CD4-positive, alpha-beta T cell treated with Interleukin-6 at 100 ng/mL for 8 hours (primary cell): Measurements from ENCODE around the gene ZNF630.
"Not testable (repeated sequence)": the region's sequence is repeated elsewhere in the genome, so short reads cannot be mapped to it uniquely, and the experiment has no call there.

Experiments used
- DNase-seq: peaks from one replicate; pipeline ENCODE4 v3.0.0-alpha.2; 2020; ENCODE audit warnings: mixed read lengths, low spot score

Gene ZNF630

DNA sequence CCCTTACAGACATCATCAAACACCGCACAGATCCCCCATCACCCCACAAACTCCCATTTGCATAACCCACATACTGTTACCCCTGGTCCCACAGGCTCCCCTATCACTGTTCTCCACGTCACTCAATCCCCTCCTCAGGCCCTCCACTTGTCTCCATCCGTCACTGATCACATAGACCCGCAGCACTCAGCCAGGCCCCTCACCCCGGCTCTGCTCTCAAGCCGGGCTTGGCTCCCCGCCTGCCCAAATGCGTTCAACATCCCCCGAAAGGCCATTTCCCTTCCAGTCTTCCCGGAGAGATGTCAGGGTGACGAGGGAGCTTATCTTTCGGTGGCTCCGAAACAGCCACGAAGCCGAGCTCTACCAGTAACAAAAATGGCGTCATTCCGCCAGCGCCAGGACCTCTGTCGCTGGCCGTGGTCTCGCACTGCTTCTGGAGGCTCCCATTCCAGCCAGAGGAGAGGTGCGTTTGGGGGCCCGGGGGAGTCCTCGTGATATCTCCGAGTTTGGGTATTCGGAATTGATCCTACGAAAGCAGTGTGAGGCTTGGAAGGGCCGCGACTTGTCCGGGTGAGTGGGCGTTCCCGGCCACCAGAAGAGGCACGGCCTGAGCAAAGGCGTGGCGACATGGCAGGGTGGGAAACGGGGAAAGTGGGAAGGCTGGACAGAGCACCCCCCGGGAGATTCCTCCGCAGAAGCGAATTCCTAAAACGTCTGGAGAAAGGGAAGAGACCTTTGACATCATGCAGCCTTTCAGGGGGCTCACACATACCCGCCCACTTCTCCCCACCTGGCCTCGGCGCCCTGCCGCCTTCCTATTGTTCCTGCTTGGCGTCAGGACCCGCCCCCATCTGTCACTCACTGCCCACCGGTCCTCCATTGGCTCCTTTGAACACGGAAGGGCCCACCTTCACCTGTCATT lies at the start of gene ZNF630:
ZNF630 (minus strand) TSS at position 577 of the 922 bp plus-strand sequence. CDS start 4,754 bp downstream, outside the sequence.
- DNase-seq = peak; percentile 65

DNA sequence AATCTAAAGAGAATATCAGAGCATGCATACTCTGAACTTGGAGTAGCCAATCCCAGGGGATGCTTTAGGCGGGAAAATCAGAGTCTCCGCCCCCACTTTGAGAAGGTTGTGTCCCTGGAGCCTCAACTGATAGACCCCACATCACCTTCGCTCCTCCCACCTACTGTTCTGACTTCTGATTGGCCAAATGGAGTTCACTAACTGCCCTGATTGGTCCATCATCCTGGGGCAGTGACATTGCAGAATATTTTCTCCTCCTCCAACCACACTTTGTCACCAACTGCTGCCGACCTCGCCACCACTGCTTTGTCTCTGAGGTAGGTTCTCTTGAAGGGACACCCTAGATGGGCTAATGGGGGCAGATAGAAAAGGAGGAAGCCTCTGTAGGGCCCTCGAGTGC lies 36.3 kb upstream of the ZNF630 start:
- DNase-seq = no peak

DNA sequence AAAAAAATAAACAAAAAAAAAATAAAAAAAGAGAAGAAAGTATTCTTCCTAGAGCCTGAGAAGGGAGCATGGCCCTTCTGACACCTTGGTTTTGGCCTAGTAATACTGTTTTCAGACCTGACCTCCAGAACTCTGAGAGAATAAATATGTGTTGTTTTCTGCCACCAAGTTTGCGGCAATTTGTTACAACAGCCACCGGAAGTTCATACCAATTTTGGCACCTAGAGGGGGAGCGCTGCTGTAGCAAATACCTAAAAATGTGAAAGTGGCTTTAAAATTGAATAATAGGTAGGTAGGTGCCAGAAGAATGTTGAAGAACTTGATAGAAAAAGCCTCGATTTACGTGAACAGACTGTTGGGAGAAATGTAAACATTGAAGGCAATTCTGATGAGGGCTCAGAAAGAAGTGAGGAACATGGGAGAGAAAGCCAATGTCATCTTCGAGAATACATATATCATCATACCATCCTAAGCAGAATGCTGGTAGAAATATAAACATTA lies 31.5 kb upstream of the ZNF630 start:
- DNase-seq = no peak

DNA sequence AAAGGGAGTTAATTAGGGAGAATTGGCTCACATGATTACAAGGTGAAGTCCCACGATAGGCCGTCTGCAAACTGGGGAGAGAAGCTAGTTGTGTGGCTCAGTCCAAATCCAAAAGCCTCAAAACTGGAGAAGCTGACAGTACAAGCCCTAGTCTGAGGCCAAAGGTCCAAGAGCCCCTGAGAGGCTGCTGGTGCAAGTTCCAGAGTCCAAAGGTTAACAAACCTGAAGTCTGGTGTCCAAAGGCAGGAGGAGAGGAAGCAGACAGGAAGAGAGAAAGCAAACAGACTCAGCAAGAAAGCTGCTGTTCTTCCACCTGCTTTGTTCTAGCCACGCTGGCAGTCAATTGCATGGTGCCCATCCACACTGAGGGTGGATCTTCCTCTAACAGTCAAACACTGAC lies 30.0 kb upstream of the ZNF630 start:
- DNase-seq = no peak

DNA sequence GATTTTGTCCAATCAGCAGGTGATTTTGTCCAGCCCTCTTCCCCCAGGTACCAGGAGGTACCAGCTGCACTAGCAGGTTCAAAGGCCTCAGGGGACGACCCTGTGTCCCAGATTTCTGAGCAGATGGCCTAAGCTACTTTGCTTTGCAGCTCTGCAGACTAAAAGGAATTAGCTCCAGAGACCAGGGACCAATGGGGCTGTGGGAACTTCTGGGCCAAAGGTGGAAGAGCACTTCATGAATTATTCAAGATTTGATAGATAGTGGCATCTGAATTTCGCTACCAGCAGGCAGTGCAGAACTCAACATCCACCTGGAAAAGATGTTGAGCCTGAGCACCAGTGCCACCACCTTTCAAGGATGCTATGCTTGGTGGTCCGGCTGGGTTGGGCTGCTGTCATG lies 21.1 kb upstream of the ZNF630 start:
- DNase-seq = not testable (repeated sequence)

DNA sequence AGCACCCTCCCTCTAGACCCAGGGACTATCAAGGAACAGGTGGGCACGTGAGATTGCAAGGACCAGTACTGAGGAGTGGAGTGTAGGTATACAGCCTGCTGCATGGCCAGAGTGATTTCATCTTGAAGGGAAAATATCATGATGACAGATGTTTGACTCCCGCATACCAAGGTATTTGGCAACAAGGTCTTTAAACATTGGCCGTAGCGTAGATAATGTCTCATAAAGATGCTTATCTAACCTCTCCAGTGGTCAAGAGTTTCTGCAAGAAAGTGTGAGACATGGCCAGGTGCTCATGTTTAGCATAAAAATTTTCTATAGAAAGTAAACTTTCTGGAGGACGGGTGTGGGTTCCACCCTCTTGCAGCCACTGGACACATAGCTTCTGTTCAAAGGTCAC lies 18.7 kb upstream of the ZNF630 start:
- no peak for DNase-seq

DNA sequence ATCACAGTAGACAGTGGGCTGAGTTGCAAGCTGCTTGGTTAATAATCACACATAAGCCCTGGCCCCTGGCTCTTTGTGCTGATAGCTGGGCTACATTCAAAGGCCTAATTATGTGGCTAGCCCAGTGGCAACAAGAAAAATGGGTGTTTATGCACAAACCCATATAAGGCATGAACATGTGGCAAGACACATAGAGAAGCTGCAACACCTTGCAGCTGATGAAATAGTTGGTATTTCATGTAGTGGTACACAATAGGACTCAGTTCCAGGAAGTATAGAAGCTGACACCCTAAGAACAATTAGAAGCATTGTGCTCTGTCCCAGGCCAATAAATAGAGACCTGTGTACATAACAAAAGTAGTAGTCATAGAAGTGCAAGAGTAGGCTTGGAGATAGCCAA lies 14.6 kb upstream of the ZNF630 start:
- no peak for DNase-seq

DNA sequence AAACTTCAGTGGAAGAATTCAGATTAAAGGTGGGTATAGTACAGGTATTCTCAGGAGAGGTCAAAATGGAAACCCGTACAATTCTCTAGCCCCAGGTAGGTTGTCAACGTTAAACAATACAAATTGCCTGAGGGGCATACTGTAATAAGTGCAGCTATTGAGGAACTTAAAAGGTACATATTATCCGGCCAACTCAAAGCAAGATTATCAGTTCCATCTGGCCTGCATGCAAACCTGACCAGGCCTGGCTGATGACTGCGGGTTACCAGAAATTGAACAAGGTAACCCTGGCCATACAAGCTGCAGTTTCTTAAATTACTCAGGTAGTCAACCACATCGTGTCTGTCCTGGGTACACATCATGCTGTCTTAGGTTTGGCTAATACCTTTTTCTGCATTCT lies 12.3 kb upstream of the ZNF630 start:
- no peak for DNase-seq

- DNase-seq = peak; percentile 31
Observed at GRCh38 chrX:48083212-48083611, 11.8 kb upstream of the ZNF630 start.

DNA sequence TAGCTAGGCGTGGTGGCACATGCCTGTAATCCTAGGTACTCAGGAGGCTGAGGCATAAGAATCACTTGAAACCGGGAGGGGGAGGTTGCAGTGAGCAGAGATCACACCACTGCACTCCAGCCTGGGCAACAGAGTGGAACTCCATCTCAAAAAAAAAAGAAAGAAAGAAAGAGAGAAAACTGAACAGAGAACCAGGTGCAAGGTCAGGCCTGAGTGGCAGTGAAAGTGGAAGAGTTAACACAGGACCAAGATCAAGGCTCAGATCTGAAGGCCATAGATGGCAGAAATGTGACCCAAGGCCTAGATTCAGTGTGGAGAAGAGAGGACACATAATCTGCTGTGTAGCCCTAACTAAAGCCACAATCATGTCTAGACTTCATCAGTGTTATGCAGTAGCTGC lies 4.9 kb upstream of the ZNF630 start:
- DNase-seq = no peak

GRCh38 chrX:48071986-48072605 lies 656 bp upstream of the ZNF630 start:
- no peak for DNase-seq

DNA sequence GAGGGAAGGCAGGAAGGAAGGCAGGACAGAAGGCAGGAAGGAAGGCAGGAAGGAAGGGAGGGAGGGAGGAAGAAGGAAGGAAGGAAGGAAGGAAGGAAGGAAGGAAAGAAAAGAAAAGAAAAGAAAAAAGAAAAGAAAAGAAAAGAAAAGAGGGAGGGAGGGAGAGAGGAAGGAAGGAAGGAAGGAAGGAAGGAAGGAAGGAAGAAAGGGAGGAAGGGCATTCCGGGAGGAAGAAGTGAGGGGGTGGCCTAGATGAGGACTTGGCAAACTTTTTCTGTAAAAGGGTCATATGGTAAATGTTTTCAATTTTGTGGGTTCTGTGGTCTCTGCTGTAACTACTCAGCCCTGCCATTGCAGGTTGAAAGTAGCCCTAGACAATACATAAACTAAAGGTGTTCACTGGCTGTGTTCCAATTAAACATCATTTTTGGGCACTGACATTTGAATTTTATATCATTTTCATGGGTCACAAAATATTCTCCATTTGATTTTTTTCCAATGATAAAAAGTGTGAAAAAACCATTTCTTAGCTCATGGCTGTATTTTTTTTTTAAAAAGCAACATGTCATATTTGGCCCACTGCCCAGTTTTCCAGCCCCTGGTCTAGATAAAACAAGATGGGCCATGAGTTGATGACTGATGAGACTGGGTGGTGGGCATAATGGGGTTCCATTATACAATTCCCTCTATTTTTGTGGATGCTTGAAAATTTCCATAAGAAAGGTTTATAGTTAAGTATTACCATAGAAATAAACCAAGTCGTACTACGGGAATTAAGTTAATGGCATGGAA lies 3.1 kb downstream of the ZNF630 start:
- DNase-seq = no peak

DNA sequence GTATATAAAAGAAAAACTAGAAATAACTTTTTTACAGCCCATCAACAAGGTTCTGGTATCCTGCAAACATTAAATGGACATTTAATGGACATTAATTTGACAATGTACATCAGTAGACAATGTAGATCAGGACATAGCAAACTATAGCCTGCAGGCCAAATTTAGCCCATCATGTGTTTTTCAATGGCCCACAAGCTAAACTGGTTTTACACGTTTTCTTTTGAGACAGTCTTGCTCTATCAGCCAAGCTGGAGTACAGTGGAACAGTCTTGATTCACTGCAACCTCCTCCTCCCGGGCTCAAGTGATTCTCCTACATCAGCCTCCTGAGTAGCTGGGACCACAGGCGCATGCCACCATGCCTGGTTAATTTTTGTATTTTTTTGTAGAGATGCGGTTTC lies 7.2 kb downstream of the ZNF630 start:
- no peak for DNase-seq

DNA sequence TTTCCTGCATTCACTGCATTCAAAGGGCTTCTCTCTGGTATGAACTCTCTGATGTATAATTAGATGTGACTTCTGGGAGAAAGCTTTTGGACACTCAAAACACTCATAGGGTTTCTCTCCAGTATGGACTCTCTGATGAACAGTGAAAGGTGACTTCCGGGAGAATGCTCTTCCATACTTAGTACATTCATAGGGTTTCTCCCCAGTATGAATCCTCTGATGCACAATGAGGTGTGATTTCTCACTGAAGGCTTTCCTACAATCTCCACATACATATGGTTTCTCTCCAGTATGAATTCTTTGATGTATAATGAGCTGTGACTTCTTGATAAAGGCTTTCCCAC lies 12.2 kb downstream of the ZNF630 start:
- no peak for DNase-seq

DNA sequence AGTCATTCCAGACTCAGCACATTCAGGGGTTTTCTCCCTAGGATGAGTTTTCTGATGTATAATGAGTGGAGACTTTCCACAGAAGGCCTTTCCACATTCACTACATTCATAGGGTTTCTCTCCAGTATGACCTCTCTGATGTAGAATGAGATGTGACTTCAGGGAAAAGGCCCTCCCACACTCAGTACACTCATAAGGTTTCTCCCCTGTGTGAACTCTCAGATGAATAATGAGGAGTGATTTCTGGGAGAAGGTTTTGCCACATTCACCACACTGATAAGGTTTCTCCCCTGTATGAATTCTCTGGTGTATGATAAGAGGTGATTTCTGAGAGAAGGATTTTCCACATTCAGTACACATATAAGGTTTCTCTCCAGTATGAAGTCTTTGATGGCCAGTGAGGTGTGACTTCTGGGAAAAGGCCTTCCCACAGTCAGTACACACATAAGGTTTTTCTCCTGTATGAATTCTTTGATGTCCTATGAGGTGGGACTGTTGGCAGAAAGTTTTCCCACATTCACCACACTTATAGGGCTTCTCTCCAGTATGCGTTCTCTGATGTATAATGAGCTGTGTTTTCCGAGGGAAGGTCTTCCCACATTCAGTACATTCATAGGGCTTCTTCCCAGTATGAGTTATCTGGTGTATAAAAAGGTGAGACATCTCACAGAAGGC lies 12.7 kb downstream of the ZNF630 start:
- DNase-seq = no peak

DNA sequence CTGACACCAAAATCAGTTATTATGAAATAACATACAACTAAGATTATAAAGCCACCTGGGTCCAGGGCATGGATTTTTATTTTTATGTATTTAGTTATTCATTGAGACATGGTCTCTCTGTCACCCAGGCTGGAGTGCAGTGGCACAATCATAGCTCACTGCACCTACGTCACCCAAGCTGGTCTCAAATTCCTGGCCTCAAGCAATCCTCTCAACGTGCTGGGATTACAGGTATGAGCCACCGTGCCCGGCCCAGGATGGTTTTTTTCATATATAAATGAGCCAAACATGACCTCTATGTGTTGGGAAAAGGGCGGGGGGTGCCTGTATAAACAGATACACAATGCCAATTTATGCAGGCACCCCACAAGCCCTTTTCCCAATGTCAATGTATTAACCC lies 24.6 kb downstream of the ZNF630 start:
- DNase-seq = no peak

DNA sequence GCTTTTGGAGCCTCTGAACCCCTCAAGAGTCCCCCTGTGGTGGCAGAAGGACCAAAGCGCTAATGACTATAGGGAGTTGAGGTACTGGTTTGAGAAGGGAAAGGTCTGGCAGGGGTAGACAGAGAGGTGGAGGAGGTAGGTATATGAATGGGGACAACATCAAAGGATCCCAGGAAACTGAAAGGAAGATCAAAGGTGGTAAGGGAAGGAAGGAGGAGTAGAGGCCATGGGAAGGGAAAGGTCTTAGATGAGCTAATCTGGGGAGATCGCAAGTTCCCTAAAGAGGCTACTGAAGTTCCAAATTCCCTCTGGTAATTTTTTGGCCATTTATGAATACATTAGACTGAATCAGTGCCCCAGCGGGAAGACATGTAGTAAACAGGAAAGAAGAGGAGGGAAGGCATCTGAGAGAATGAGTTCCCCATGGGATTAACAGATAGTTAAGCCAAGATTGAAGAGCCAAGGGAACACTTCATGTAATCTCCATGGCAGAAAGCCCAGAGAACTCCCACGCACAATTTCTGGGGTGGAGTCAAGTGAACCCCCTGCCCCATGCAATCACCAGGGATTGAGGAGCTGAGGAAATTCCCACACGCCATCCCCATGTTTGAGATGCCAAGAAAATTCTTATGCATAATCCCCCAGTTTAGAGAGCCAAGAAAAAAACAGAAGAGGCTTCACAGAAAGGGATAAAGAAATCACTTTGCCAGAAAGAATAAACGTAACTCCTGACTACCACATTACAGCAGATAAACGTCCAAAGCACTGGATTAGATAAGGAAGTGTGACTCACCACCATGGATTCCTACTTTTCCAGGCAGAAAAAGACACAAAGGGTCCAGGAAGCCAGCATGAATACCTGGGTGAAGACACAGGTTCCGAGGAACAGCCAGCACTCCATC lies 25.8 kb downstream of the ZNF630 start:
- DNase-seq = no peak

DNA sequence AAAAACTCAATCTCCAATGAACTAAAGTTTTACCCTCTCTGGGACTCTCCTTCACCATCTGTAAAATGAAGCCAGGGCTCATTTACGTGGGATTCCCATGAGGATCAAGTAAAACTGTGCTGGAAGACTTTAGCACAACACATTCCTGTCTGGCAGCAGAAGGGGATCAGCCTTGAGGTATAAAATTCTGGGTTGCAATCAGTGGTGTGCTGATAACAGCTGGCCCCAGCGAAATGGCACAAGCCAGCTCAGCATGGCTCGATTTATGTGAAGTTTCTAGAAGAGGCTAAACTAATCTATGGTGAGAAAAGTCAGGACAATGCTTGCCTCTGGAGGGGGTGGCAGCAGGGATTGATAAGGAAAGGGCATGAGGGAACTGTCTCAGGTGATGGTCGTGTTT lies 28.4 kb downstream of the ZNF630 start:
- DNase-seq = no peak

DNA sequence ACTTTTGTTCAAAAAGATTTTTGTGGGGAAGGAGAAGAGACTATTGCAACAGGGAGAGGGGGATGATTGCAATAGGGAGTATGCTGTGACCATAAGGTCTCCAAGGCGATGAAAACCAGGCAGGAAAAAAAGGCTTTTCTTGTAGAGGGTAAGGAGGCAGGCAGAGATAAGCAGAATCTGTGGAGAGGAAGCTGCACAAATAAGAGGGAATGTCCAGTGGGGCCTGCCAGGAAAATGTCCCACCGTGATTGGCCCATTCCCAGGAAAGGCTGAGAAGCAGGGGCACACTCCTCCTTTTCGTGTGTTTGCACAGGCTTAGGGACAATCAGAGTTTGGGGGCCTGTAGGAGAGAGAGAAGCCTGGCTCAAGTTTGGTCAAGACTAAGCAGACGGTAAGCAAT lies 35.5 kb downstream of the ZNF630 start:
- DNase-seq = no peak

GRCh38 chrX:48030641-48031173 lies 40.7 kb downstream of the ZNF630 start:
- DNase-seq = not testable (repeated sequence)

- DNase-seq = no peak
Observed at GRCh38 chrX:48030237-48030636, 41.2 kb downstream of the ZNF630 start.
